Ascending aorta (tissue), 2 donors: Measurements from ENCODE around the gene LRP1B. TPM values are rescaled to one million over a fixed set of nuclear protein-coding genes. Genes with fewer than 3 reads are reported as not detected.

ENCODE experiments used
- DNase-seq, 2 donors: peaks; one replicate each; pipeline ENCODE4 v3.0.0-alpha.2; 2019; ENCODE audit warnings: low spot score in 2 of 2
- H3K27ac ChIP-seq, 2 donors: fragments of 200-600 bp; sonication (generic); one replicate each; pipeline ENCODE4 v1.5.1; 2016 to 2017; ENCODE audit warnings: mild to moderate bottlenecking in 1 of 2
- H3K27me3 ChIP-seq: fragments of 200-600 bp; sonication (generic); one replicate; pipeline ENCODE4 v1.5.1; 2017
- H3K36me3 ChIP-seq, 2 donors: fragments of 200-600 bp; sonication (generic); one replicate each; pipeline ENCODE4 v1.5.1; 2016
- H3K4me1 ChIP-seq, 2 donors: fragments of 200-600 bp; sonication (generic); one replicate each; pipeline ENCODE4 v1.5.1; 2016 to 2017; ENCODE audit warnings: mild to moderate bottlenecking in 1 of 2
- H3K4me3 ChIP-seq, 2 donors: fragments of 200-600 bp; sonication (generic); one replicate each; pipeline ENCODE4 v1.5.1; 2016 to 2017; ENCODE audit warnings: mild to moderate bottlenecking in 1 of 2
- H3K9me3 ChIP-seq, 2 donors: fragments of 200-600 bp; sonication (generic); one replicate each; pipeline ENCODE4 v1.5.1; 2016
- intact Hi-C: fragments of 100-400 bp; cut with DNase I; formaldehyde crosslinking; loops from one replicate; pipeline ENCODE4 v1.15.1; 2023
- total RNA-seq: library from RNA; depleted of rRNA; stranded (reverse); fragments of >200 nt; gene quantifications from one replicate; pipeline ENCODE4 v1.1.0, GENCODE V29; 2016
- TF ChIP-seq, protein P1 (sequence below), 3 experiments: fragments of 200-600 bp in 2 of 3; fragments of 450-650 bp in 1 of 3; sonication (generic) in 2 of 3; IDR thresholded peaks; one replicate each; pipeline ENCODE4 v1.5.1; 2016 to 2019; ENCODE audit warnings: antibody characterized with exemption in 3 of 3, mild to moderate bottlenecking in 1 of 3, moderate library complexity in 1 of 3

LRP1B gene
- total RNA-seq, 1 donor from 2014 or later: not detected

DNA sequence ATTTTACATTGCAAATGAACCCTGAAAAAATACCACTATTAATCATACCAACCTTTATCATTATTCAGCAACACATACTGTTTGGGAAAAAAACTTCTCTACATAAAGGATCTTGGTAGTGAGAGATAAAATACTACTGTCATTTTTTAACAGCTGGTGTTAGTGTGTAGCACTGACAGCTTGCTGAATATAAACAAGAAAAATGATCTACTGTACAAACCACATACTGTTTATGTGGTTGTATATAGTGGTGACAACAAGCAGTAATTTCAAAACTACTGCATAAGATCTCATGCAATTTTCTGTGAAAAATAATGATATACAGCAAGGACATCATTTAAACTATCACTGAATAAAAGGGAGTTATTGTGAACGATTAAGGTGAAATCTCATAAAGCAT is 601.2 kb downstream of the LRP1B start:
- no peak for DNase-seq
- H3K36me3 ChIP-seq: no peaks in the 10 kb centered on the region
- no peak overlapping the region for H3K27ac ChIP-seq
- no peak overlapping the region for H3K4me3 ChIP-seq
- no peaks in the 10 kb centered on the region for H3K4me1 ChIP-seq
- intact Hi-C loops: no loop called here
- H3K9me3 ChIP-seq: no peaks in the 10 kb centered on the region
- no peaks in the 10 kb centered on the region for H3K27me3 ChIP-seq
- TF ChIP-seq, protein P1, sequence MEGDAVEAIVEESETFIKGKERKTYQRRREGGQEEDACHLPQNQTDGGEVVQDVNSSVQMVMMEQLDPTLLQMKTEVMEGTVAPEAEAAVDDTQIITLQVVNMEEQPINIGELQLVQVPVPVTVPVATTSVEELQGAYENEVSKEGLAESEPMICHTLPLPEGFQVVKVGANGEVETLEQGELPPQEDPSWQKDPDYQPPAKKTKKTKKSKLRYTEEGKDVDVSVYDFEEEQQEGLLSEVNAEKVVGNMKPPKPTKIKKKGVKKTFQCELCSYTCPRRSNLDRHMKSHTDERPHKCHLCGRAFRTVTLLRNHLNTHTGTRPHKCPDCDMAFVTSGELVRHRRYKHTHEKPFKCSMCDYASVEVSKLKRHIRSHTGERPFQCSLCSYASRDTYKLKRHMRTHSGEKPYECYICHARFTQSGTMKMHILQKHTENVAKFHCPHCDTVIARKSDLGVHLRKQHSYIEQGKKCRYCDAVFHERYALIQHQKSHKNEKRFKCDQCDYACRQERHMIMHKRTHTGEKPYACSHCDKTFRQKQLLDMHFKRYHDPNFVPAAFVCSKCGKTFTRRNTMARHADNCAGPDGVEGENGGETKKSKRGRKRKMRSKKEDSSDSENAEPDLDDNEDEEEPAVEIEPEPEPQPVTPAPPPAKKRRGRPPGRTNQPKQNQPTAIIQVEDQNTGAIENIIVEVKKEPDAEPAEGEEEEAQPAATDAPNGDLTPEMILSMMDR (IDR thresholded peaks at IDR 0.05): no peak

DNA sequence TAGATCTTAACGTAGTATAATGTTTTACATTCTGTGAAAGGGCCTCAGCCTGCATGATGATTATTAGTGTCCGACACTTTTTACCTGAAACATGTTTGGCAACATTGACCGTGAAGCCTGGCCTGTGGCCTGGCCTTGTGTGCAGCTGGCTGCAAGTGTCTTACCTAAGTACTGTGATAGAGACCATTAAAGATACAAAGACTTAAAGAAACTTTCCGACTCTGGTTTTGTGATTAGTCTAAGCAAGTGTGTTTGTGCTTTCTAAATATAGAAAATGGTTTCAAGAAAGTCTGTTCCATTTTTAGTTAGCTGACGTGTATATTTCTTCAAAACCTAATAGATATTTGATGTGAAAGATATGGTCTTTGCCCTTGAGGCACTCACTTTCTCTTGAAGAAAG is 601.8 kb downstream of the LRP1B start:
- no peak overlapping the region for H3K4me3 ChIP-seq
- no peak overlapping the region for H3K27ac ChIP-seq
- TF ChIP-seq, protein P1 (IDR thresholded peaks at IDR 0.05): no peak
- H3K9me3 ChIP-seq: no peaks in the 10 kb centered on the region
- DNase-seq: no peak
- H3K4me1 ChIP-seq: no peaks in the 10 kb centered on the region
- H3K36me3 ChIP-seq: no peaks in the 10 kb centered on the region
- intact Hi-C loops: no loop called here
- H3K27me3 ChIP-seq: no peaks in the 10 kb centered on the region

DNA sequence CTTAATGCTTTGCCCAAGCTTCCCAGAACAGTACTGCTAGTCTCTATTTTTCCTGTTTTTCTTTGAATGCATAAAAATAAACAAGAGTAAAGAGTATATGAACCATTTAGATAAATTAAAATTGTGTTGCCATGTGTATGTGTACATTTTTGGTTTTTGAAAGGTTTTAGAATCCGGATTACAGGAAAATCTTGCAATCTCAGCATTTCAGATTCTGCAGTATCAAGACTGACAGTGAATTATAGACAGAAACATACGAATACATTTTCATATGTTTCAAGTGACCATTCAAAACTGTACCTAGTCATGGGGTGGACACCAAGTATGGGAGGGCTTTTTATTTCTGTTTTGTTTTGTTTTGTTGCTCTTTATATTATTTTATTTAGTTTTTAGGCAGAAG is 604.1 kb downstream of the LRP1B start:
- DNase-seq: no peak
- H3K9me3 ChIP-seq: no peaks in the 10 kb centered on the region
- TF ChIP-seq, protein P1 (IDR thresholded peaks at IDR 0.05): no peak
- intact Hi-C loops: no loop called here
- H3K27ac ChIP-seq: no peak overlapping the region
- H3K27me3 ChIP-seq: no peaks in the 10 kb centered on the region
- no peaks in the 10 kb centered on the region for H3K36me3 ChIP-seq
- no peak overlapping the region for H3K4me3 ChIP-seq
- H3K4me1 ChIP-seq: no peaks in the 10 kb centered on the region

DNA sequence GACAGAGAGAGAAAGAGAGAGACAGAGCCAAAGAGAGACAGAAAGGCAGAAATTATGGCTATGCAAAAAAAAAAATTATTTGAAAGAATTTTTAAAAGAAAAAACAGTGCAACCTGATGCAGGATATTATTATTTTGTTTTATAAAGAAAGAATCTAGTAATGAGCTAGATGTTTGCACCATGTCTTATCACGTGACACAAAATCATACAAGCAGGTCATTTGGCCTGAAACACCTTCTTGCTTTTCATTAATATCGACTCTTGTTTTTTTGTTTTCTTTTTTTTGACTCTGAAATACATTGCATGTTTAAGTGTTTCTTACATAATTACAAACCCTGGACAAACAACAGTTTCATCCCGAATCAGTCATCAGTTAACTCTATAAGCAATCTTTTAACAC is 606.0 kb downstream of the LRP1B start:
- TF ChIP-seq, protein P1 (IDR thresholded peaks at IDR 0.05): no peak
- H3K4me1 ChIP-seq: no peaks in the 10 kb centered on the region
- no peak overlapping the region for H3K4me3 ChIP-seq
- no peaks in the 10 kb centered on the region for H3K36me3 ChIP-seq
- intact Hi-C loops: no loop called here
- no peaks in the 10 kb centered on the region for H3K27me3 ChIP-seq
- no peak overlapping the region for H3K27ac ChIP-seq
- no peaks in the 10 kb centered on the region for H3K9me3 ChIP-seq
- DNase-seq: no peak

DNA sequence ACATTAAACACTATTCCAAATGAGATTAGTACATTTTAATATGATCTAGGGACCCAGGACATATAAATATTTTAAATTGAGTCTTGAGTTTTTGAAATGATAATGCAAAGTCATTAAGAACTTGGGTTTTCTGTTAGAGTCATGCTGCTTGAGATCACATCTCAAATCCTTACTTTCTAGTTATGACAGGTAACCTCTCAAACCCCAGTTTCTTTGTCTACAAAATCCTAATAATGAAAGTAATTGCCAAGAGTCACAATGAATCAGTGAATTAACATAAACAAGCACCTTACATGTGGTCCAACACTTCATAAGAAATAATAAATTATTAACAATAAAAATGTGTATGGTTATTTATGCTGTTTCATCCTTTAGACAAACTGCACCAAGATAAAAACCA is 607.6 kb downstream of the LRP1B start:
- no peak for DNase-seq
- no peak overlapping the region for H3K27ac ChIP-seq
- no peaks in the 10 kb centered on the region for H3K36me3 ChIP-seq
- no peaks in the 10 kb centered on the region for H3K4me1 ChIP-seq
- no peaks in the 10 kb centered on the region for H3K9me3 ChIP-seq
- H3K27me3 ChIP-seq: no peaks in the 10 kb centered on the region
- no peak overlapping the region for H3K4me3 ChIP-seq
- intact Hi-C loops: no loop called here
- TF ChIP-seq, protein P1 (IDR thresholded peaks at IDR 0.05): no peak

DNA sequence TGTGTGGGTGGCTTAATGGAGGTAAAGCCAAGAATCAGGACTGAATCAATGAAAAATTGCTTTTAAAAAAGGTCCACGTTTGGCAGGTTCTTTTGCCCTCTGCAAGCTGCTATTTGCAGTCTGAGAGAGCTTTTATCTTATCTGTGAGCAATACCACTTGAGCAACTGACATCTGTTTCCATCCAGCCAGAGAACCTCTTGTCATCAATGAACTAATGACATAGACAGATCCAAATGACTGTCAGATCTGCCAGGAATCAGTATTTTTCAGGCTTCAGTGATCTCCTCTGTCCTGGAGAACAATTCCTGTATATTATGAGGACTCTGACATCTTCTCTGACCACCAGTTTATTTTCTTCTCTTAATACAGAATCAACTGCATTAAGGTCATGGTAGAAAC is 608.1 kb downstream of the LRP1B start:
- TF ChIP-seq, protein P1 (IDR thresholded peaks at IDR 0.05): no peak

More for the DNA sequence above, 608.1 kb downstream of the LRP1B start:
- Histone ChIP-seq H3K4me3 (no peak overlapping the region), H3K27ac (no peak overlapping the region), H3K4me1 (no peaks in the 10 kb centered on the region), H3K36me3 (no peaks in the 10 kb centered on the region), H3K27me3 (no peaks in the 10 kb centered on the region), H3K9me3 (no peaks in the 10 kb centered on the region)
- no peak for DNase-seq
- intact Hi-C loops: no loop called here
